HEK293T (cell line): ENCODE measurements around the gene IL20RA.

Experiments used
- BHLHE40 ChIP-seq: fragments of 450-650 bp; IDR thresholded peaks from 2 replicates; pipeline ENCODE4 v1.6.1; 2016; ENCODE audit warnings: mild to moderate bottlenecking, moderate library complexity, borderline replicate concordance
- FOXM1 ChIP-seq: fragments of 450-650 bp; IDR thresholded peaks from 2 replicates; pipeline ENCODE4 v1.6.1; 2017; ENCODE audit warnings: mild to moderate bottlenecking, borderline replicate concordance

DNA sequence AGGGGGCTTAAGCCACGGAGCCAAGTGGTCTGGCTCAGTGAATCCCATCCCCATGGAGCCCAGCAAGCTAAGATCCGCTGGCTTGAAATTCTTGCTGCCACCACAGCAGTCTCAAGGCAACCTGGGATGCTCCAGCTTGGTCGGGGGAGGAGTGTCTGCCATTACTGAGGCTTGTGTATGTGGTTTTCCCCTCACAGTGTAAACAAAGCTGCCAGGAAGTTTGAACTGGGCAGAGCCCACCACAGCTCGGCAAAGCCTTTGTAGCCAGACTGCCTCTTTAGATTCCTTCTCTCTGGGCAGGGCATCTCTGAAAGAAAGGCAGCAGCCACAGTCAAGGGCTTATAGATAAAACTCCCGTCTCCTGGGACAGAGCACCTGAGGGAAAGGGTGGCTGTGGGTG, 25.5 kb upstream of the IL20RA start:
- no peak for TF ChIP-seq BHLHE40
- no peak for TF ChIP-seq FOXM1
